H1 (cell line): ENCODE data around the gene ARL2. TPM values are rescaled to one million over a fixed set of nuclear protein-coding genes. Genes with fewer than 3 reads are reported as not detected.

Source experiments
- CTCF ChIA-PET: fragments of 300-600 bp; sonication (Branson Sonifier 250); formaldehyde crosslinking; loops from one replicate; lab custom pipeline; 2021; ENCODE audit not compliant: partially characterized antibody; lab: Charles Lee
- POLR2A ChIA-PET: fragments of 300-600 bp; sonication (Branson Sonifier 250); formaldehyde crosslinking; loops from one replicate; lab custom pipeline; 2021; ENCODE audit warnings: inconsistent platforms; ENCODE audit not compliant: partially characterized antibody; lab: Charles Lee
- DNase-seq, 2 experiments: peaks; one replicate each; pipeline versions ENCODE4 v3.0.0 to v3.0.0-alpha.2; 2010 to 2022; ENCODE audit warnings: low spot score in 2 of 2, low read depth in 1 of 2, mixed read lengths in 1 of 2
- FAIRE-seq: peaks from 2 replicates; lab custom pipeline; 2011; peaks lifted over from hg19 to GRCh38; lab: Jason Lieb, UNC
- H2AFZ ChIP-seq: 2 replicates; pipeline ENCODE4 v1.8.1; 2012; ENCODE audit warnings: low read length, inconsistent platforms
- H2AK5ac ChIP-seq: 2 replicates; pipeline ENCODE4 v1.6.1; 2013; ENCODE audit warnings: low read depth, low read length
- H2BK120ac ChIP-seq: replicated peaks from 2 replicates; pipeline ENCODE3; 2013; ENCODE audit warnings: low read depth, low read length, inconsistent platforms
- H2BK12ac ChIP-seq: 2 replicates; pipeline ENCODE4 v1.6.1; 2013; ENCODE audit warnings: low read depth, low read length
- H2BK15ac ChIP-seq: 2 replicates; pipeline ENCODE4 v1.6.1; 2013; ENCODE audit warnings: low read length
- H2BK20ac ChIP-seq: 2 replicates; pipeline ENCODE4 v1.6.1; 2013; ENCODE audit warnings: low read length
- H2BK5ac ChIP-seq: 2 replicates; pipeline ENCODE4 v1.6.1; 2013; ENCODE audit warnings: low read depth, low read length
- H3K14ac ChIP-seq: 2 replicates; pipeline ENCODE4 v1.6.1; 2013; ENCODE audit warnings: inconsistent platforms; ENCODE audit not compliant: insufficient read length
- H3K18ac ChIP-seq: 2 replicates; pipeline ENCODE4 v1.6.1; 2013; ENCODE audit warnings: low read length; ENCODE audit errors: extremely low read depth
- H3K23ac ChIP-seq: 2 replicates; pipeline ENCODE4 v1.6.1; 2013; ENCODE audit warnings: inconsistent platforms; ENCODE audit not compliant: insufficient read length
- H3K23me2 ChIP-seq: 2 replicates; pipeline ENCODE4 v1.6.1; 2013; ENCODE audit warnings: low read depth, low read length
- H3K27ac ChIP-seq: 2 replicates; pipeline ENCODE4 v1.6.1; 2011; ENCODE audit warnings: low read depth, low read length, inconsistent platforms
- H3K27me3 ChIP-seq, 4 experiments: replicated peaks in 1 of 4; 1 replicate in 1 of 4; 2 replicates in 3 of 4; pipeline versions ENCODE4 v1.6.1 to v1.8.1; 2011 to 2013; ENCODE audit warnings: low read length in 3 of 4, mild to moderate bottlenecking in 3 of 4, inconsistent platforms in 2 of 4, mixed read lengths in 2 of 4, moderate library complexity in 1 of 4; ENCODE audit not compliant: control insufficient read depth in 3 of 4, insufficient read depth in 3 of 4; ENCODE audit errors: extremely low read depth in 1 of 4
- H3K36me3 ChIP-seq, 4 experiments: 2 replicates each; pipeline versions ENCODE4 v1.6.1 to v1.8.1; 2011 to 2013; ENCODE audit warnings: mild to moderate bottlenecking in 4 of 4, low read length in 3 of 4, moderate library complexity in 2 of 4, control low read depth in 1 of 4, inconsistent platforms in 1 of 4; ENCODE audit not compliant: insufficient read depth in 4 of 4, control insufficient read depth in 2 of 4
- H3K4ac ChIP-seq: replicated peaks from 2 replicates; pipeline ENCODE3; 2013; ENCODE audit warnings: low read length, low read depth, mixed read lengths, inconsistent platforms; ENCODE audit not compliant: insufficient read length
- H3K4me1 ChIP-seq, 4 experiments: replicated peaks in 1 of 4; 1 replicate in 1 of 4; 2 replicates in 3 of 4; pipeline versions ENCODE4 v1.6.1 to v1.8.1; 2011 to 2013; ENCODE audit warnings: low read length in 3 of 4, inconsistent platforms in 2 of 4, mixed read lengths in 1 of 4; ENCODE audit not compliant: insufficient read depth in 4 of 4, control insufficient read depth in 3 of 4
- H3K4me2 ChIP-seq, 2 experiments: 2 replicates each; pipeline versions ENCODE4 v1.6.1 to v1.8.1; 2011 to 2013; ENCODE audit warnings: low read depth in 2 of 2, low read length in 2 of 2, control low read depth in 1 of 2, inconsistent platforms in 1 of 2, mild to moderate bottlenecking in 1 of 2; ENCODE audit not compliant: insufficient read depth in 1 of 2
- H3K4me3 ChIP-seq, 4 experiments: fragments of 200-600, 300-600 bp in 1 of 4; sonication (generic), shearing (Covaris generic), sonication (Bioruptor Twin) in 1 of 4; 2 replicates each; pipeline versions ENCODE4 v1.5.1 to v1.8.1; 2011 to 2016; ENCODE audit warnings: low read length in 4 of 4, low read depth in 3 of 4, control low read depth in 2 of 4, inconsistent platforms in 2 of 4, mild to moderate bottlenecking in 2 of 4, mixed read lengths in 1 of 4, moderate library complexity in 1 of 4; ENCODE audit not compliant: insufficient read depth in 2 of 4; ENCODE audit errors: extremely low read depth in 1 of 4
- H3K56ac ChIP-seq: replicated peaks from 2 replicates; pipeline ENCODE3; 2013; ENCODE audit warnings: low read depth, mild to moderate bottlenecking, mixed read lengths, low read length, inconsistent platforms; ENCODE audit not compliant: insufficient read length
- H3K79me1 ChIP-seq: 2 replicates; pipeline ENCODE4 v1.6.1; 2013; ENCODE audit warnings: low read depth, low read length, control low read depth
- H3K79me2 ChIP-seq, 2 experiments: 2 replicates each; pipeline versions ENCODE4 v1.6.1 to v1.8.1; 2012 to 2013; ENCODE audit warnings: low read length in 2 of 2, mild to moderate bottlenecking in 2 of 2, inconsistent platforms in 1 of 2; ENCODE audit not compliant: insufficient read depth in 2 of 2, control insufficient read depth in 1 of 2
- H3K9ac ChIP-seq, 4 experiments: replicated peaks in 1 of 4; 1 replicate in 1 of 4; 2 replicates in 3 of 4; pipeline versions ENCODE4 v1.6.1 to v1.8.1; 2011 to 2013; ENCODE audit warnings: low read depth in 3 of 4, low read length in 3 of 4, control low read depth in 2 of 4, mild to moderate bottlenecking in 2 of 4, moderate library complexity in 2 of 4, inconsistent platforms in 1 of 4; ENCODE audit errors: extremely low read depth in 1 of 4
- H3K9me3 ChIP-seq, 2 experiments: 2 replicates each; pipeline versions ENCODE4 v1.6.1 to v1.8.1; 2012 to 2013; ENCODE audit warnings: mild to moderate bottlenecking in 2 of 2, moderate library complexity in 2 of 2, control low read depth in 1 of 2, inconsistent platforms in 1 of 2, low read depth in 1 of 2, low read length in 1 of 2, mixed read lengths in 1 of 2; ENCODE audit not compliant: insufficient read depth in 2 of 2
- H4K20me1 ChIP-seq, 2 experiments: replicated peaks in 1 of 2; 2 replicates each; pipeline versions ENCODE3 to v1.8.1; 2011 to 2013; ENCODE audit warnings: inconsistent platforms in 2 of 2, low read length in 2 of 2, mild to moderate bottlenecking in 1 of 2; ENCODE audit not compliant: insufficient read depth in 2 of 2, control insufficient read depth in 1 of 2
- H4K5ac ChIP-seq: 2 replicates; pipeline ENCODE4 v1.6.1; 2013; ENCODE audit warnings: low read length, low read depth, mixed read lengths, inconsistent platforms; ENCODE audit not compliant: insufficient read length
- H4K8ac ChIP-seq: 2 replicates; pipeline ENCODE4 v1.8.0; 2013; ENCODE audit warnings: mild to moderate bottlenecking, moderate library complexity, low read length, inconsistent platforms; ENCODE audit not compliant: insufficient read depth; ENCODE audit errors: extremely low read depth
- H4K91ac ChIP-seq: replicated peaks from 2 replicates; pipeline ENCODE3; 2013; ENCODE audit warnings: low read length, mixed read lengths, inconsistent platforms; ENCODE audit not compliant: insufficient read length
- POLR2A ChIP-seq, 2 experiments: IDR thresholded peaks; 1 replicate in 1 of 2; 2 replicates in 1 of 2; pipeline ENCODE4 v1.6.1; 2011; ENCODE audit warnings: low read depth in 2 of 2, low read length in 2 of 2, mild to moderate bottlenecking in 2 of 2; ENCODE audit errors: control extremely low read depth in 1 of 2
- SIN3A ChIP-seq, 2 experiments: IDR thresholded peaks in 1 of 2; conservative IDR thresholded peaks in 1 of 2; 2 replicates each; pipeline ENCODE4 v1.6.1; 2011 to 2012; ENCODE audit warnings: low read length in 2 of 2, improper control_type of control experiment in 1 of 2, low read depth in 1 of 2, mild to moderate bottlenecking in 1 of 2
- TAF1 ChIP-seq: IDR thresholded peaks from 2 replicates; pipeline ENCODE4 v1.6.1; 2011; ENCODE audit warnings: mild to moderate bottlenecking, low read depth, low read length
- TAF7 ChIP-seq: optimal IDR thresholded peaks from 2 replicates; pipeline ENCODE3; 2011; ENCODE audit warnings: low read depth, mild to moderate bottlenecking, inconsistent platforms, low read length, moderate library complexity, borderline replicate concordance
- WGBS, 2 experiments: shearing (Covaris generic) in 1 of 2; methylation state at CpG; one replicate each; pipeline versions ENCODE4 v1.1.6 to v1.1.7; 2013 to 2015; ENCODE audit warnings: low lambda C conversion rate in 2 of 2, mixed read lengths in 2 of 2, inconsistent platforms in 1 of 2, low coverage in 1 of 2, missing lambda C conversion rate in 1 of 2; ENCODE audit not compliant: insufficient replicate concordance in 2 of 2, insufficient coverage in 1 of 2, insufficient read length in 1 of 2; ENCODE audit errors: extremely low coverage in 1 of 2, missing lambda C conversion rate in 1 of 2; 5-methylcytosine and 5-hydroxymethylcytosine counted together
- long read RNA-seq, 2 experiments: library from RNA in 1 of 2; library from capped mRNA in 1 of 2; stranded (forward); transcript quantifications; one replicate each; pipeline ENCODE4 v2.0.0, GENCODE V29; 2021; ENCODE audit warnings: inconsistent platforms in 1 of 2
- polyA minus RNA-seq, 3 experiments: library from RNA; depleted of rRNA, polyadenylated mRNA; stranded (reverse); fragments of >200 nt; gene quantifications; 1 replicate in 2 of 3; 2 replicates in 1 of 3; pipeline ENCODE4 v1.2.3, GENCODE V29; 2011
- polyA plus RNA-seq, 7 experiments: library from polyadenylated mRNA; depleted of rRNA in 3 of 7; stranded (reverse) in 5 of 7; unstranded in 2 of 7; fragments of >200 nt in 5 of 7; fragments of 200-250 nt in 2 of 7; gene quantifications; 1 replicate in 5 of 7; 2 replicates in 1 of 7; 4 replicates in 1 of 7; pipeline versions ENCODE4 v1.2.1 to v1.2.3, GENCODE V29; 2011 to 2013; ENCODE audit warnings: missing spikeins in 2 of 7, mixed read lengths in 2 of 7
- total RNA-seq: library from RNA; stranded (reverse); fragmentation: NEBNext Ultra II Directional; extraction: Animal tissue kit (Norgen Biotek cat#: 25700); gene quantifications from 2 replicates; pipeline ENCODE4 v1.2.1, GENCODE V29; 2021
- TF ChIP-seq, protein P1 (sequence below): IDR thresholded peaks from 2 replicates; pipeline ENCODE4 v1.6.1; 2011; ENCODE audit warnings: low read depth, mild to moderate bottlenecking, low read length; ENCODE audit not compliant: insufficient read depth

The ARL2 gene
- total RNA-seq (184 and 186 TPM in 2 replicates), polyA plus RNA-seq (2011; rRNA removed) (535 and 640 TPM in 2 replicates), polyA minus RNA-seq (2011; rRNA and poly(A)+ RNA removed) (77.4 and 96.4 TPM in 2 replicates)
- 443 TPM for polyA plus RNA-seq (2011; cell fraction: cytosol; rRNA removed)
- 284 TPM for polyA plus RNA-seq (2011; cell fraction: nucleus; rRNA removed)
- polyA plus RNA-seq (2012, experiment 1 of 2), result 213 to 322 TPM (median 296 TPM) in 4 replicates
- 334 TPM for polyA plus RNA-seq (2012, experiment 2 of 2)
- 189 TPM for polyA plus RNA-seq (2013, experiment 1 of 2)
- 188 TPM for polyA plus RNA-seq (2013, experiment 2 of 2)
- 111 TPM for polyA minus RNA-seq (2011; cell fraction: cytosol; rRNA and poly(A)+ RNA removed)
- 76.0 TPM for polyA minus RNA-seq (2011; cell fraction: nucleus; rRNA and poly(A)+ RNA removed)
- long read RNA-seq, experiment 1, transcript ARL2-203 (1 exons, 601 nt), result minor isoform, 11 of 243 reads
- long read RNA-seq, experiment 1, transcript ARL2-201 (5 exons, 979 nt), result major isoform, 161 of 243 reads
- long read RNA-seq, experiment 1, transcript ARL2-206 (4 exons, 795 nt), result minor isoform, 9 of 243 reads
- long read RNA-seq, experiment 1, partial matches to known transcripts, result 50 of 243 reads
- long read RNA-seq, experiment 1, other reads (novel, unspliced or antisense), result 6 of 243 reads
- long read RNA-seq, experiment 2, transcript ARL2-206 (4 exons, 795 nt), result minor isoform, 12 of 357 reads
- long read RNA-seq, experiment 2, transcript ARL2-201 (5 exons, 979 nt), result major isoform, 342 of 357 reads
- long read RNA-seq, experiment 2, partial matches to known transcripts, result 0 of 357 reads
- long read RNA-seq, experiment 2, other reads (novel, unspliced or antisense), result 0 of 357 reads

DNA sequence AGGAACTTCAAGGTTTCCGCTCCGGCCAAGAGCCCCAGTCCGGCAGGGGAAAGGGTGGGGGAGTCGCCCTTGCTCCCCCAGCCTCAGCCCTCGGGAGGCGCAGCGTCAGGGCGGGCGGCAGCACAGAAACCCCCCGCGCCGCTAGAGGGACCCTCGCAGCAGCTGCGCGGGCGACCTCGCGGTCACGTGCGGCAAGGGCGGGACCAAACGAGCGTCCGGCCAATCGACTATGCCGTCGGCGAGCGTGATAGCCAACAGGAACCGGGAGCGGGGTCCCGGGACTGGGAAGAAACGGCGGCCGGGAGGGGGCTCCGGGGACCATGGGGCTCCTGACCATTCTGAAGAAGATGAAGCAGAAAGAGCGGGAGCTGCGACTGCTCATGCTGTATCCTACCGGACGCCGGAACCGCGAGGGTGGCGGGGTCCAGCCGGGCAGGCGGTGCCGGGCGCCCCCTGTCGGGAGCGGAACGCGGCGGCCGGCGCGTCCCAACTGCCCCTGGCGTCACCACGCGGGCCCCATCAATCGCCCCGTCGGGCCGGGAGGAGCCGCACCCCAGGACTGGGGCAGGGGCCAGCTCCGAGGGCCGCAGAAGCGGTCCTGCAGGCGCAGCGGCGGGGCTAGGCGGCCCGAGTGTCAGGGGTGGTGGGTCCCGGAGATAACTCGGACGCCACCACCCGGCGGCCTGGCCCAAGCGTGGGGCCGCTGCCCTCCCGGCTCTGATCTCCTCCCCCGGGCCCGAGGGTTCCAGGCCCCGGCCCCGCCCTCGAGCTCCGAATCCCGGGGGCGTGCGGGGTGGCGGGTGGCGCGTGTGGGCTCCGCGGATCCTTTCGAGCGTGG lies at the start of gene ARL2:
ARL2 (plus strand) TSS at position 273 of the 838 bp plus-strand sequence; CDS start at position 321, 48 bp downstream.
- Histone ChIP-seq H4K20me1 (peaks cover 3 to 5% of the 10 kb centered on the region in 2 experiments), H3K27me3 (no peaks in the 10 kb centered on the region), H3K79me1 (no peaks in the 10 kb centered on the region), H2AFZ (peak within 1 kb of the TSS; percentile 1; the same call in 1 of the 2 replicates), H3K56ac (peak within 1 kb of the TSS; percentile 90), H3K4me1 (peaks cover 0 to 7% (median under 1%) of the 10 kb centered on the region in 4 experiments; a peak in 4 of 7 replicates), H3K9ac (peak within 1 kb of the TSS in 3 of 4 experiments; percentile 65 to 79 (median 73); a peak in 6 of 7 replicates), H3K4me3 (peak within 1 kb of the TSS; percentile 66 to 92 (median 86)), H3K27ac (peak within 1 kb of the TSS; percentile 88), H2BK20ac (no peak within 1 kb of the TSS), H2BK12ac (0 out of 2 replicates have a peak within 1 kb of the TSS, but pooled peaks have one; percentile 71), H2BK15ac (peak within 1 kb of the TSS; percentile 54; the same call in 1 of the 2 replicates), H4K91ac (peak within 1 kb of the TSS; percentile 52), H2BK120ac (no peak within 1 kb of the TSS), H3K23ac (no peak within 1 kb of the TSS), H3K36me3 (peaks cover 0 to 9% (median 7%) of the 10 kb centered on the region in 4 experiments; a peak in 4 of 8 replicates), H4K5ac (peak within 1 kb of the TSS; percentile 86), H3K4ac (peak within 1 kb of the TSS; percentile 65), H2BK5ac (0 out of 2 replicates have a peak within 1 kb of the TSS, but pooled peaks have one; percentile 30), H3K23me2 (peaks cover 2% of the 10 kb centered on the region; the same call in 1 of the 2 replicates), H3K14ac (no peak within 1 kb of the TSS), H3K9me3 (no peaks in the 10 kb centered on the region), H4K8ac (peak within 1 kb of the TSS; percentile 81), H2AK5ac (no peak within 1 kb of the TSS), H3K4me2 (peak within 1 kb of the TSS; percentile 2 to 92), H3K79me2 (peaks cover 0 to 10% of the 10 kb centered on the region in 2 experiments; a peak in 1 of 4 replicates), H3K18ac (peak within 1 kb of the TSS; percentile 93)
- POLR2A ChIA-PET, result interaction anchor here (0.7 to 3.7 kb wide), 20 partner anchors 9 to 235 kb away, joined by 3 to 20 read pairs (median 4); partner anchors contain the start of genes BATF2, FAU, GPHA2 and MRPL49
- DNase-seq (peak; percentile 78 to 94), FAIRE-seq (no peak)
- CTCF ChIA-PET, result interaction anchor here (0.6 to 6.5 kb wide), 44 partner anchors 8 to 232 kb away, joined by 3 to 48 read pairs (median 5); partner anchors contain the start of genes BATF2, EHD1, NAALADL1 and SAC3D1
- 1% methylated on average over 82 of the region's 96 CpGs; no CpG with 5 or more reads in 1 of the 2 experiments for WGBS, 2 experiments
- TF ChIP-seq SIN3A (conservative IDR thresholded peaks at IDR 0.05 in 1 of 2, IDR thresholded peaks at IDR 0.05 in 1 of 2; ENCODE audit: low read depth in 1 of 2, low read length in 2 of 2) (peak in 1 of 2 experiments; percentile 36; a peak in 2 of 4 replicates), TAF1 (peak; percentile 69; the same call in 1 of the 2 replicates), TAF7 (no peak), POLR2A (IDR thresholded peaks at IDR 0.05; ENCODE audit: control extremely low read depth in 1 of 2, low read depth in 2 of 2, low read length in 2 of 2) (peak in 1 of 2 experiments; percentile 52; a peak in 2 of 3 replicates)
- TF ChIP-seq, protein P1, sequence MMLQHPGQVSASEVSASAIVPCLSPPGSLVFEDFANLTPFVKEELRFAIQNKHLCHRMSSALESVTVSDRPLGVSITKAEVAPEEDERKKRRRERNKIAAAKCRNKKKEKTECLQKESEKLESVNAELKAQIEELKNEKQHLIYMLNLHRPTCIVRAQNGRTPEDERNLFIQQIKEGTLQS, result peak; percentile 95
